Activated naive CD8-positive, alpha-beta T cell treated with anti-CD3 and anti-CD28 coated beads, Interleukin-2, amount 50 U/mL, for 16 hours (primary cell): Measurements from ENCODE around the gene ARAP3.

ENCODE experiments used
- DNase-seq: peaks from one replicate; pipeline ENCODE4 v3.0.0-alpha.2; 2020; ENCODE audit warnings: low read depth, low spot score

The ARAP3 gene

DNA sequence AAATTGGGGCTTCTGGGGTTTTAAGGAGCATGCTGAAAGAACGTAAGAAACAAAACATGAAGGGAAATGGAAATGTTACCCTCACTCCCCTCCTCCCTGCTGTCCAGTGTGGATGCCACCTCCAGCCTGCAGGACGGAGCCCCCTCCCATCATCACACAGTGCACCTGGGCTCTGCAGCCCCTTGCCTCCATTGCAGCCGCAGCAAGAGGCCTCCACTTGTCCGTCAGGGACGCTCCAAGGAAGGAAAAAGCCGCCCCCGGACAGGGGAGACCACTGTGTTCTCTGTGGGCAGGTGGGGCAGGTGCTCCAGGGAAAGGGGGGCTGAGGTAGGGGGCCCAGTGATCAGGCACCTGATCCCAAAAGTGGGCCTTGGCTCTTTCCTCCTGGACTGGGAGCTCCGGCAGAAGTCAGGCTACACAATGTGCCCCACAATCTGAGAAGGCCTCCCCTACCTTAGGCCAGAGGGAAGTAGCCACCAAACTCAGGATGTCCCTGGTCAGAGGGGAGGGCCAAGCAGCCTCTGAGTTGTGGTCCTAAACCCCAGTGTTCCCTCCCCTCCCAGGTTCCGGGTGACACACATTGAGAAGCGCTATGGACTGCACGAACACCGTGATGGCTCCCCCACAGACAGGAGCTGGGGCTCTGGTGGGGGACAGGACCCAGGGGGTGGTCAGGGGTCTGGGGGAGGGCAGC, 42.5 kb downstream of the ARAP3 start:
- no peak for DNase-seq

DNA sequence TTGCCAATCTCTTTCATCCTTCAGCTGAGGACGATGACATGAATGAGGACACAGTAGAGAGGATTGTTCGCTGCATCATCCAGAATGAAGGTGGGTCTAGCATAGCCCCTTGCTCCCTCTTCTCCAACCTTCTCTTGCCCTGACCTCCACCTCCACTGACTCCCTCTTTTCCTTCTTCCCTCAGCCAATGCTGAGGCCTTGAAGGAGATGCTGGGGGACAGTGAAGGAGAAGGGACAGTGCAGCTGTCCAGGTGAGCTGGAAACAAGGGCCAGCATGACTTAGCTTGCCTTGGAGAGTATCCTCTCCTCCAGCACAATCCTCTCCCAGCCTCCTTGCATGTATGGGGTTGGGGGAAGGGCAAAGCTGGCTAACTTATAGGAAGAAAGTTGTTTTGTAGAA, 43.3 kb downstream of the ARAP3 start:
- no peak for DNase-seq

DNA sequence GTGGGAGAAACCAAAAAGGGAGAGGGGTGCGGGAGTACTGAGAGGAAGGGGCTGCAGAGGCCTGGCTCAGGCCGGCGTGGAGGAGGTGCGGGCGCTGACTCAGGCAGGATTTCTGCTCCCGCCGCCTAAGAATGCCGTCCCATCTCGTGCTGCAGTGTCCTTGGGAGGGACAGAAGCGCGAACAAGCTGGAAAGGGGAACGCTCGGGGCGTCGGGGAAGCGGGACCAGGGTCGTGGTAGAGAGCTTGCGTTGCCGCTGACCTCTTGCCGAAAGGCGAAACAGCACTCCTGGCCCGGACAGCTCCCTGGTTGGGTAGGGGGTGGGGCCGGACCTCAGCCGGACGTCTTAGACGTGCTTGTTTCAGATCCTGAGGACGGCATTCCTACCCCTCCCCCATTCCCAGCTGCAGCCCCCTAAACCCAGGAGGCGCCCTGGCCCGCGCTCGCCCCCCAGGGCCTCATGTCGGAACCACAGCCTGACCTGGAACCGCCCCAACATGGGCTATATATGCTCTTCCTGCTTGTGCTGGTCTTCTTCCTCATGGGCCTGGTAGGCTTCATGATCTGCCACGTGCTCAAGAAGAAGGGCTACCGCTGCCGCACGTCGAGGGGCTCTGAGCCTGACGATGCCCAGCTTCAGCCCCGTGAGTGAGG, 44.1 kb downstream of the ARAP3 start:
- peak; percentile 30 for DNase-seq

DNA sequence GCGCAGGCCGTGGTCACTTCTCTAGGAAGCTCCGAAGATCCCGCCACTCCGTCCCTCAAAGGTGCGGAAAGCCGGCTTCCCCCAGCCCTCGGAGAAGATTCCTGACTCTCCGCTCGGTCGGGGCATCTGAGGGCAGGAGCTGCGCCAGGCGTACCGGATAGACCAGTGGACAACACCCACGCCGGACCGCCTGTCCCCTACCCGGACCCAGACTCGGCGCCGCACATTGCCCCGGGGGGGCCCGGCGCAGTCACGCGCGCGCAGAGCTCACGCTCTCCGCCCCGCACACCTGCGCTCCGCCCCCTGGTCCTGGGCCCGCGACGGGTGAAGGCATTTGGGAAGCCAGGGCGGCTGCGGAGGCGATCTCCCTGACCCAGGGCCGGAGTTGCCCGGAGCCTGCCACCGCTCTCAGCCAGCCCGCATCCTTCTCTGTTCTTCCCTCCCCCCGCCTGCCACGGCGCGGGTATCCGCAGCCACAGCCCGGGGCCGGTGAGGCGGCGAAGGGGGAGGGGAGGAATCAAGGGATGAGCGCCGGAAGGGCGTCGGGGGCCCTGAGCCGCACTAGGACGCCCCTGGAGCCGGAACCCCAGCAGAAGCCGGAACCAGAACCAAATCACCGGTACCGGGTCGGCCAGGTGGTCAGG, 44.8 kb downstream of the ARAP3 start:
- peak; percentile 21 for DNase-seq

DNA sequence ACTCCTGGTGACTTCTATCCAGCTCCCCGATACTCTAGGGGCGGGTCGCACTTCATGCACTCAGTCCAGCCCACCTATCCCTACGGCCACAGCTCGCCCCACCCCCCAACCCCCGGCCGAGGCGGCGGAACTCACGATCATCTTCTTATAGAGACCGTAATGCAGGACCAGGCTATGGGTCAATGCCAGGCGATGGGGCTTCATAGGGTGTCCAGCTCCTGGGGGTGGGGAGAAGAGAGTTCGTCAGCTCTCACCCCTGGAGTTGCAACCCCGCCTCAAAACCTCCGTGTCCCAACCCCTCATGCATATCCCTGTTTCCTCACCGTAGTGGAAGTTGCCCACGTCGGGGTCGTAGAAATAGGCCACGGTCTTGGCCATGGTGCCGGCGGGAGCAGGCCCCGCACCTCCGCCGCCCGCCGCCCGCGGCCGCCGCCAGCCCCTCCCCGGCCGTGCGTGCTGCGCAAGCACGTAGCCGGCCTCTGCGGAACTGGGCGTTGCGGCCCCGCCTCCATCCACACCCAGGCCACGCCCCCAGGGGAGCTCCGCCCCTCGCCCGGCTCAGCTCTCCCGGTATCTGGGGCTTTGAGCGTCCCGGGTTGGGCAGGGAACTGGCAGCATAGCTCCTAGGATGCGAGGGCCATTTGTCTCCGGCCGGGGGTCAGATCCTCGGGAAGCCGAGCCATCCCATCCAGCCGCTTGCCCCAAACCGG, 45.5 kb downstream of the ARAP3 start, which contains the start of the genes HDAC3 and RELL2:
HDAC3 (minus strand) TSS at position 437 of the 710 bp plus-strand sequence; CDS start at position 378, 59 bp downstream.
RELL2 (plus strand) TSS at position 585 of the 710 bp plus-strand sequence. CDS start 1,229 bp downstream, outside the sequence.
- DNase-seq = peak; percentile 89

DNA sequence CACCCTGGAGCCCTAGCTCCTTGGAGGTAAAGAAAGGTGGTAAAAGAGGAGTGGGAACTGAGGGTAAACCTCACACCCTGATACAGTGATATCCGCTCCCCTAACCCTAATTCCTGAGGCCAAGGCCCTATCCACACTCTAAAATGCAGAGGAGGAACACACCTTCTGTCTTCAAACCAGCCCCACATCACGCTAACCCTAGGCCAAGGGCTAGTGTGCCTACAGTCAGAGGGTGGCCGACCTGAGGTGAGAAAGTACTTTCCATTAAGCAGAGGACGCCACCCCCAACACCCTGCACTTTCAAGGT, 46.0 kb downstream of the ARAP3 start:
- no peak for DNase-seq

DNA sequence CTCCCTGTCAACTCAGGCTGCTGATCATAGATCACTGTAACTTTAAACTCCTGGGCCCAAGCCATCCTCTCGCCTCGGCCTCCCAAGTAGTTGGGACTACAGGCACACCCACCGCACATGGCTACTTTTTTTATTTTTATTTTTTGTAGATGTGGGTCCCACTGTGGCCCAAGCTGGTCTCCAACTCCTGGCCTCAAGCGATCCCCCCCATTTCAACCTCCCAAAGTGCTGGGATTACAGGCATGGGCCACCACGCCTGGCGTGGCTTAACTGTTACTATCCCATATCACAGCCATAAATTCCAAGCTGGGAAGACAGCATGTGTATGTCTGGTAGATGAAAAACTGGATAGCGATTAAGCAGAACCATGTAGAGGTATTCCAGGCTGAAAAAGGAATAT, 46.4 kb downstream of the ARAP3 start:
- no peak for DNase-seq

DNA sequence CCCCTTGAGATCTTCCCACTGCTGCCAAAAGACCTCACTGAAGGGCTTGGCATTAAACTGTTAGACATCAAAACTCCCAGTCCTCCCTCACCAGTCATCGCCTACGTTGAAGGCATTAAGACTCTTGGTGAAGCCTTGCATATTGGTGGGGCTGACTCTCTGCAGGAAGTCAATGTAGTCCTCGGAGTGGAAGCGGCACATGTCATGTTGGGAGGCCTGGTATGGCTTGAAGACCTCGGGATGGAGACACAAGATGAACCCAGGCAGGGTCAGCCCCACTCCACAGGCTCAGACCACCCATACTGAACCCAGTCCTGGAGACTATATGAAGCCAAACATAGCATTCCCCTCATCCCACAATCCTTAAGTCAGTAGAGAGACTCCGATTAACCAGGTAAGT, 47.3 kb downstream of the ARAP3 start:
- no peak for DNase-seq

DNA sequence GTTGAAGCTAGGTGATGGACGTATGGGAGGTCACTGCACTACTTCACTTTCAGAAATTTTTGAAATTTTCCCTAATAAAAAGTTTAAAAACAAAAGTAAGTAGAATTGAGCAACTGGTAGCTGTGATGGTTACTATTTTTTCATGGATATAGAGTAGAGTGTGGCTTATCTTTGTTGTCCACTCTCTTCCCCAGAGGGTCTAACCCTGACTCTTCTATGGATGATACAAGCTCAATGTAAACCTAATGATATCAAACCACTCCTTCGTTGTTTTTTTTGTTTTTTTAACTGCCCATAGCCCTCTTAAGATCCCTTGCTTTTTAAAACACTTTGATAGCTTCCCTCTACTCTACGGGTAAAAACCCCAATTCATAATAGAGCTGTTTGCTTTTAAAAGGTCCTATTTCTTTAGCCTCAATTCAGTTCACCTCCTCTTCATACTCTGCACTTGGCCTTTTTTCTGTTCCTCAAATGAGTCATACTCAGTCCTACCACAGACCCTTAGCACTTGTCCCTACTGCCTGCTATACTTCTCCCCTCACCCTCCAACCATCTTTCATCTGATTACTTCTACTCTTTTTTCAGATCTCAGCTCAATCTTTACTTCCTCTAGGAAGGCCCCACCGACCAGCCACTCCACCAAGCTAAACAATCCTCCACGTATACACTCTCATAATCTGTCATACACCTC, 48.0 kb downstream of the ARAP3 start:
- DNase-seq = no peak

DNA sequence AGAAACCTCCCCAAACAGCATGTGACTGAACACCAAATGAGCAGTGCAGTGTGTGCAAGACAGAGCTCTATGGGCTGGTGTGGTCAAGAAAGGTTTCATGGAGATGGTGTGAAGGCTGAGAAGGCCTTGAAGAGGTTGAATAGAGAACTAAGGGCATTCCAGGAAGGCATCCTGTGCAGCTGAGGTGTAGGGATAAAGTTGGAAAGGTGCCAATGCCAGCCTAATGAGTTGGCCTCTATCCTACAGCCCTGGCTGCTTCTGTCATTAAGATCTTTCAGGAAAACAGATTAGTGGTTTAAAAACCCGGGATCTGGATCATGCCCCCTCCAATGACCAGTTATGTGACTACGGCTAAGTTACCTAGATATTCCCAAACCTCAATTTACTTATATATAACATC, 49.4 kb downstream of the ARAP3 start:
- DNase-seq = no peak

DNA sequence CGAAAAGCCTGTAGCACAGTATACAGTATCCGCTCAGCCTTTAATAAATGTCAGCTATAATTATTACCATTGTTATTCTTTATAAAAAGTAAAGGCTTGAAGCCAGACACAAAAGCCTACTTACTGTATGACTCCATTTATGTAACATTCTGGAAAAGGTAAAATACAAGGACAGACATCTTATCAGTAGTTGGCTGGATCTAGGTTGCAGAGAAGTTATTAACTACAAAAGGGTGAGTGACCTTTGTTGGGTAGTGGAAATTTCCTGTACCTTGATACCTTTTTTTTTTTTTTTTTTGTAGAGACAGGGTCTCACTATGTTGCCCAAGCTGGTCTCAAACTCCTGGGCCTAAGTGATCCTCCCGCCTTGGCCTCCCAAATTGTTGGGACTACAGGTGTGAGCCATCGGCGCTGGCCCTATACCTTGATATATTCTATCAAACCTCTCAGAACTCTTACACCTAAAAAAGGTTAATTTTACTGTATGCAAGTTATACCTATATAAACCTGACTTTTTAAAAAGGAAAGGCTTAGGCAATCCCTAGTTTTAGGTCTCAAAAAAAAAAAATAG, 51.4 kb downstream of the ARAP3 start:
- no peak for DNase-seq

DNA sequence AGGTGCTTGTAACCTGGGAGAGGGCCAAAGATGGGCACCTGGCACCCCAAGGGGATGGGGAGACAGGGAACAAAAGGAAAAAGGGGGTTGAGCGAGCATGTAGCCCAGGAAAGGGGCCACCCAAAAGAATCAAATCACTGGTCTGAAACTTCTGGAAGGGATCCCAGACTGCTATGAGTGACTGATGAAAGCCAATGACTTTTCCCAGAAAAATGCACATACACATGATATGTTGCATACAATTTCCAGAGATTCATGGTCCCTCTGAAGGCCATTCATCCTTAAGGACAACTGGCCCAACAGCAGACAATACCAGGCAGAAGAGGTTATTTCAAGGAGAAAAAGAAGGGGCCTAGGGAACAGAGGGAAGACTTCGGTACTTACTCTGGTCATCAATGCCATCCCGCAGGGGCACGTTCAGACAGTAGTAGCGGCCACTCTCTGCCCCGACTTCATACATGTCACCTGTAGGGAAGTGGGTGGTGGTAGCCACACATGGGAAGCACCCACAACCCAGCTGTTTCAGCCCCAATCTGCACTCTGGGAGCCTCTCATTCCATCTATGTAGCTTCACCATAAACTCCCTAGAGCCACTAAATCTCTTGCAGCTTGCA, 53.7 kb downstream of the ARAP3 start:
- DNase-seq = no peak

DNA sequence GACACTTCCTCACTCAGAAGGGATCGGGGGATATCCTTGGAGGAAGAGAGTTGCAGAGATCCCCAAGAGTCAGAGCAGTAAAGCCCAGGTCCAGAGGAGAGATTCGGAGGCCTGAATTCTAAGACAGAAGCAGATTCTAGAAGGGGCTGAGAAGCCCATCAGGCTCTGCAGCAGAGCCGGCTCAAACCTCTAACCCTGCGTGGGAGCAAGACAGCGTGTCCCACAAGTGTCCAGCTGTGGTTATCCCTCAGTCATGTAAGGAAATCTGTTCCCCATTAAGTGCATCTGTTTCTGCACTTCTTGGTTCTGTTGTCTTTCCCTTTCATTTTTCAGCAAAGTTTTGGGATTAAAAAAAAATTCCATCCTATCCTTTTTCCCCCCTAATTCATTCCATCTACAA, 58.4 kb downstream of the ARAP3 start:
- no peak for DNase-seq

DNA sequence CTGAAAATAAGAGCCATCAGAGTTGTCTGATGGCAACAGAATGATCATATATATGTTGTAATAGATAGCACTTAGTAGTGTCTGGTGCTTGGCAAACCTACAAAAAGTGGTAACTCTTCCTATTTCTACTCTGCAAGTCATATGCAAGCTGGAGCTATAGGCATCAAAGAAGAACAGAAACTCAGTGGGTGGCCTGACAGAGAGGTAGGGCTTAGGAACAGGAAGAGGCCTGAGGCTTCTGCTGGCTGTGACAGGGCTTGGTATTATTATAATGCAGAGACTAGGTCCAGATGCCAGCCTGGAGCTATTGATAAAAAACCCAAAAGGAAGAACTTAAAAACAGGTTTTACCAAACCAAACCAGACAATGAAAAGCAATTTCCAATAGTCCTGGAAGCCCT, 58.8 kb downstream of the ARAP3 start:
- no peak for DNase-seq

DNA sequence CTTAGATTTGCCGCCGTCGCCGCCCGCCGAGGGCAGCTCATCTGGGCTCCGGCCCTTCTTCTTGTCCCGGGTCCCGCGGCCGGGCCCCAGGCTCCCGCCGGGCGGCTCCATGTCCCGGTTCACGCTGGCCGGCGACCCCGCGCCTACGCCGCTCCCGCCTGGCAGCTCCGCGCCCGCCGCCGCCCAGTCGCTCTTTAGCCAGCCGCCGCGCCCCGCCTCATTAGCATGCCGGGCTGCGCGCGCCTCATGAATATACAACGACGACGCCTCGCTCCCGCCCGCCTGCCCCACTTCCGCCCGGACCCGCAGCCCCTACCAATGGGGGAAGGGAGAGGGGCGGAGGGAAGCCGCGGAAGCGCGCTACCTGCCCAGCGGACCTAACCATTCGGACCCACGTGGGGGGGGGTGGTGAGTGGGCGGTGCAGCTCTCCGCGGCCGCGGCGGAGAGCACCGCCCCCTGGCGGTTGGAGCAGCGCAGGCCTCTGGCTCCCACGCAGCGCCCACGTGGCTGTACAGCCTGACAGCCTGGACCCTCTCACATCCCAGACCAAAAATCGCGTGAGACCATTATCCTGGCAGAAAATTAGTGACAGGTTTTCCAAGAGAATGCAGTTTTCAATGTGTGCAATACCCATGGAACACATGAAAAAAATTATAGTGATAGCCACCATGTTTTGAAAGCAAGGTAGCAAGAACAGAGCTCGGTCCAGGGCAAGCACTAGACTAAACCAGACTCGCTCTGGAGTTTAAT, 63.1 kb downstream of the ARAP3 start, which contains the start of gene DIAPH1:
DIAPH1 (minus strand) TSS at position 197 of the 751 bp plus-strand sequence; CDS start at position 111, 86 bp downstream.
- DNase-seq = peak; percentile 99

DNA sequence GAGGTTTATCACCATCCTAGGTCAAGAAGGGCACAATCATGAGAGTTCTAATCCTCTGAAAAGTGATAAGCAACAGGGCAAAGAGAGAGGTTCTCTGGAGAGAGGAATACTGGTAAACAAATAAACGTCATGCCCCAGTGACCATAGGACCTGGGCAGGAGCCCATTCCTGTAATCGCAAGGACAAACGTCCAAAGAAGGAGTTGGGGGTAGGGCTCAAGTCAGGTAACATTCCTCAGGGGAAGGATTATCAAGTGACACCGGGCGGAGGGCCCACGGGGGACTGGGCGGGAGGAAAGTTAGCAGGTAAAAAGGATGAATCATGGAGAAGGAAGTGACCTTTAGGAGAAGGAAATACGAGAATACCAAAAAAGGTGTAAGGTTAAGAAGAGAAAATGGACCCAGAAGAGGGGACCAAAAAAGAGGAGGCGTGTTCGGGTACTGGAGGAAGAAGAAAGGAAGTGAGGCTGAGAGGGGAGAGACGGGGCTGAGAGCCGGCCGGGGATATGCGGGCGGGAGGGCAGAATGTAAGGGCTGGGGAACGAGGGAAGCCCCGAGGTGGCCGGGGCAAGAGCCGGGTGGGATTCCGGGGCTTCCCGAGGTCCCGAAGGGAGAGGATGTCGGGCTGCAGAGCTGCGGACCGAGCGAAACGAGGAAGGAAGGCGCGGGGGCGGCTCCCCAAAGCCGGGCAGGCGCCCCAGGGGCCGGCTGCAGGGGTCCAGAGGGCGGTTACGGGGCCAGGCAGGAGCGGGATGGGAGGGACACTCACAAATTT, 63.8 kb downstream of the ARAP3 start:
- peak; percentile 27 for DNase-seq

DNA sequence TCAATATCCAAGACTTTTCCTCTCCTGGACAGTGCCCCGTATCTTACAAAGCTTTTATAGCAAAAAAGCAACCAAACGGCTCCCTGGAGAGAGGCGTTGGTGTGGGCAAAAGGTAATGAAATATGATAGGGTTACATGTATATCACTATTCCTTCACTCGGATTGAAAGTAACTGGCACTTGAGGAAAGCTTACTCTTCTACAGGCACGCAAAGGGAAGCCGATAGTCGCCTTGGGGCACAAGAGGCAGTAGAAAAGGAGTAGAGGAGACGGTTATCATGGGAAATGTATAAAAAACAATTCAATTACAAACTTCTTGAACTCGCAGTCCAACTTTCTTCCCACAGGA, 64.4 kb downstream of the ARAP3 start:
- no peak for DNase-seq

DNA sequence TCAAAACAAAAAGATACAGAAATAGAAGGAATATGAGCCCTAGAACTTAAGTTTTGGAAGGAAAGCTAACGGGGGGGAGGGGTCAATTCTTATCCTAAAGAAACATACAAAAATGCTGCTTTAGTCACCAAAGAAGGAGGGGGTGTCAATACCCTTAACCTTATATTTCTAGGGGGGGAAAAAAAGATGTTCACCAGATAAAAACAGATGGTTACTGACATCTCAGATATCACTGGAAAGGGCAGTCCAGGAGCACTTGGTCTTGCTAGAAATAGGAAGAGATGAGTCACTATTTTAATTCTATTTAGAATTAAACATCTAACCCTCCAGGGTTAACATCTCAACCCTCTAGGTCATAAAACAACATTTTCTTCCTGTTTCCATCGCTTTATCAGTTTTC, 64.9 kb downstream of the ARAP3 start:
- no peak for DNase-seq

DNA sequence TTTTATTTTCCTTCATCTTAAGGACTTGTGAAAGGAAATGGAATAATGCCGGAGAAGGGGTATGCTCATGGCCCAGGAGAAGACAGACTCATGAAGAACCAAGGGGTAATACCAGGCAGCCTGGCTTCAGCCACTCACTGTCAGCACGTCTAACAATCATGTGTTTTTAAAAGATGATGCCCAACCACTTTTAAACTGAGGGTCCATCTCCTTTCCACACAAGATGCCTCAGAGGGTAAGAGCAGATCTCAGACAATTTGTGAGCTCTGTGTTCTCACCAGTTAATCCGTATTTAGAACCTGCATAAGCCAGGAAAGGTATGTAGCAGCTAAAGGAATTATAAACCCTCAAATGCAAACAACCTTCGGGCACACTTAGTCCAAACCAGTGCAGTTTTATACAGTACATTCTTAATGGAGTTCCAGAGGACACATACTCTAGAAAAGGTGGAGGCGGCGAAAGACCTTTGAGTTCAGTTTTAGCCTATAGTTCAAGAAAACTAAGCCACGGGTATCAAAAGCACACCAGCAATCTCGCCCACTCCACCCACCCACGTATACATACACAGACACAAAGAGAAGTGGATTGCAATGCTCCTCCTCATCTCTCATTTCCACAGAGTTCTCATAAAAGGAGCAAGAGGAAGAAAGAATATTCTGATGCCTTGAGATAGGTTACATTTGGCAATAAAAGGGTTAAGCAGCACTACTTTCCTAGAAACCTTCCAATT, 65.9 kb downstream of the ARAP3 start:
- no peak for DNase-seq
